HG02610 (cell line): ENCODE results near the gene SLC16A13.
"Not testable (repeated sequence)": the region's sequence is repeated elsewhere in the genome, so short reads cannot be mapped to it uniquely, and the experiment has no call there.

Experiments used
- ATAC-seq: cut with Tn5 transposase; IDR thresholded peaks from one replicate; pipeline ENCODE4 v1.9.1; 2021; ENCODE audit warnings: mild to moderate bottlenecking, moderate library complexity; ENCODE audit not compliant: unreplicated experiment

SLC16A13 gene

DNA sequence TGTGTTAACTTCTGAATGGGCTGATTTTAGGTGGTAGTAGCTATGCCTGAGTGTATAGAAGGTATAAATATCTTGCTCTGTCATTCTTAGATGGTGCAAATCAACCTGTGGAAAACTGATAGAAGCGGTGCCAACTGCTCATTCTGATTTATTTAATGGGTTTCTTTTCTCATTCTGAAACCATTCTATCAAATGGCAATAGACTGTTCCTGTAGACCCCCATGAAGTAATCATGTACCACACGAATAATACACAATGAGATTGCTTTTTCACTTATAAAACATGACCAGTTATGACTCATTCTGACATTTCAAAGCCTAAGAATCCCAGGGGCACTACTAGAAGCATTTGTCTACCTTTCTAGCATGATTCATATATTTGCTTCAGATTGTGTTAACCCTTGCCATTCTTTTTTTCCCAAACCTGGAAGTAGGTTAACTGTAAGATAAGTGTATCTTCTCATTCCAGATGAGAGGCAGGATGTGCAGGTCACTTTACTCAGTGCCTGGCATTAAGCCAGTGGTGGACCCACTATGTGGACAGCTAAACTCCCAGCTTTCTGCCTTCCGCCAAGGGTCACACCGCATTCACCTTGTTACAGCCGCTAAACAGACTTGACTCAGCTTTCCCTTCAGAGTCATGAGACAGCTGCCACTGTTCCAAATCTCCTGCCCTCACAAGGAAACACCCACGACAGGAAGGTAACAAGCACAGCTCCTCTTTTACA lies 24.5 kb downstream of the SLC16A13 start:
- no peak for ATAC-seq

DNA sequence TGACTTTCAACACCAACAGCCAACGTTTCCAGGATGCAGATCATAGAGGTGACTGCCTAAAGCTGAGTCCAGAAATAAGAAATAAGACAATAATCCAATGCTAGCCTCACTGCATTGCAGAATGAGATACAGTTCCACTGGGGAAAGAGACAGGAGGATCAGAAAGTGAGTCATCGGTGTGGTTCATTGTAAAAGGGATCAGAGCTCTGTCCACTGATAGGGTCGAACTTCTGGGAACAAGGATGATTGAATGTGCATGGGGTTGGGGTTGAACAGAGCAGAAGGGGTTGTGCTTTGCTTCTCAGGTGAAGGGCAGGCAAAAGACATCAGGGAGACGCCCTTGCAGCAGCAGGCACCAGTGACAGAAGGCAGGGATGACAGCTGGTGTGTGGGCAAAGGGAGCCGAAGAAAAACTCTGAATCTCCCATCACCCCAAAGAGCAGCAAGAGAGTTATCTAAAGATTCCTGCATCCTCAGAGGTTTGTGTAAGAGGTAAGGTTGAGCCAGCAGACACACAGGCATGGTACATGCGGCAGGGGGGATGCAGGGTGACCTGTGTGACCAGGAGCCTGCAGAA lies 27.8 kb downstream of the SLC16A13 start:
- no peak for ATAC-seq

DNA sequence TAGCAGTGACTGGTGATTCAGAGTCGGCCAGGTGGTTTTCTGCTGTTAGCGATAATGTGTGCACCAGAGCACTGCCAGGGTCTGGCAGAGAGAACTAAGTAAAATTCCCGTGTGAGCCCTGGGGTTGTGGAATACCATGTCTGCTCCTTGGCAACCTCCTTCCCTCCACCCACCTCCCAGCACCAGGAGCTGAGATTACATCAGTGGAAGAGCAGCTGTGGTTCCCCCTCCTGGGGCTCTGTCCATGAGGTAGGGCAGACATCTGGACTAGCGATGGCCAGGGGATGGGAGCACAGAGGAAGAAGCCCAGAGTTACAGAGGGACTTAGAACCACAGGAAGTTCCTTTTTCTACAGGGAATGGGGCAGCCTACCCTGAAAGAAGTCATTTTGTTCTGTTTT lies 28.4 kb downstream of the SLC16A13 start:
- ATAC-seq = no peak

DNA sequence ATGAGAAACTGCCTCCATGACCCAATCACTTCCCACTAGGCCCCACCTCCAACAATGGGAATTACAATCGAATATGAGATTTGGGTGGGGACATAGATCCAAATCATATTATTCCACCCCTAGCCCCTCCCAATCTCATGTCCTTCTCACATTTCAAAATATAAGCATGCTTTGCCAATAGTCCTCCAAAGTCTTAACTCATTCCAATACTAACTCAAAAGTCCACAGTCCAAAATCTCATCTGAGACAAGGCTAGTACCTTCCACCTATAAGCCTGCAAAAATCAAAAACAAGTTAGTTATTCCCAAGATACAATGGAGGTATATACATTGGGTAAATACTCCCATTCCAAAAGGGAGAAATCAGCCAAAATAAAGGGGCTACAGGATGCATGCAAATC lies 31.4 kb downstream of the SLC16A13 start:
- ATAC-seq = no peak

DNA sequence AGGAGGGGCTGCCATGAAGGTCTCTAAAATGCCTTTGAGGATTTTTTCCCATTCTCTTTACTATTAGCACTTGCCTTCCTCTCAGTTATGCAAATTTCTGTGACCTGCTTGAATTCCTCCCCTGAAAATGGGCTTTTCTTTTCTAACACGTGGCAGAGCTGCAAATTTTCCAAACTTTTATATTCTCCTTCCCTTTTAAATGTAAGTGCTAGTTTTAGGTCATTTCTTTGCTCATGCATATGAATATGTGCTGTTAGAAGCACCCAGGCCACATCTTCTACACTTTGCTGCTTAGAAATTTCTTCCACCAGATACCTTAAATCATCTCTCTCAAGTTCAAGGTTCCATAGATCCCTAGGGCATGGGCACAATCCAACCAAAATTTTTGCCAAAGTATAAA lies 32.5 kb downstream of the SLC16A13 start:
- ATAC-seq = no peak

DNA sequence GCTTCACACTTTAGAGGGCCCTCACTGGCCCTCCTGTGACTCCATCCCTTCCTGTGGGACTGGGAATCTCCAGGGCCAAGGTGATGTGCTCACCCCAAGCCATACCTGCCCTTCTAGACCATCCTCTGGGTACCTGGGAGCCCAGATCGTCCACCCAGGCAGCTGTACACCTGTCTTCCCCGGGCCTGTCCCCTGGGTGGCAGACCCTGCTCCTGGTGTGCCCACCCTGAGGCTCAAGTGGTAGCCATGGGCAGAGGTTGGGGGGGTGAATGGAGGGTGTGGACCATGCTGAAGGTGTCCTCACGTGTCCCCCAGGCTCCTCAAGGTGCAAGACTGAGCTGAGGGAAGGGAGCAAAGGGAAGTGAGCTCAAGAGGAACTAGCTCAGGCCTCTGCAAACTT lies 34.9 kb downstream of the SLC16A13 start:
- no peak for ATAC-seq

DNA sequence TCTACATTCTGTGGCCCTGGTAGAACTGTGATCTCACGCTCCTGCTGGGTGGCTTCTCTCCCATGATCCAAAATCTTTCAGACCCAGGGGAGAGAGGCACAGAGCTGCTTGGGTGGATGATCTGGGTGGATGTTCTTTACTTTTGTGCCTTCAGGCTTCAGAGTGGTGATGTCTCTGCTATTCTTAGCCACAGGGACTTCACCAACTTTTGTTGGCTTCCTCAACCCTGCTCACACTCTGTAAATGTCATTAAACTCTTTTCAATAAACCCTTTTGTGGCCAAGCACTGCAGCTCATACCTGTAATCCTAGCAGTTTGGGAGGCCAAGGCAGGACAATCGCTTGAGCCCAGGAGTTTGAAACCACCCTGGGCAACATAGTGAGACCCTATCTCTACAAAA lies 36.6 kb downstream of the SLC16A13 start:
- no peak for ATAC-seq

DNA sequence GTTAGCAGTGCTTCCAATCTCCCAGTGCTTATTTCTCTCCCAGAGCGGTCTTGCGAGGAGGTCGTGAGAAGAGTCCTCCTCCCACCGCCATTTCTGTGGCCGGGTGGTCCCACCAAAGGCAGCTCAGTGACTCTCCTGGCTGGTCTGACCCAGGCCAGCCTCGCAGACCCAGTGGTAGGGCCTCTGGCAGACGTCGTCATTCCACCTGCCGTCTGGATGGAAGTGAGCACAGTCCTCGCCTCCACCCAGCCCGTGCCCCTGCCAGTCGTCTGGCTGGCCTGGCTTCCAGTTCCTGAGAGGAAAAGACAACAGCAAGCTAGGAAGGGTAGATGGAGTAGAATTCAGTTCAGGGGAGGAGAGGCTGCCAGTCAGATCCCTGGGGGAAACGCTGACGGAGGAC lies 39.1 kb downstream of the SLC16A13 start:
- no peak for ATAC-seq

DNA sequence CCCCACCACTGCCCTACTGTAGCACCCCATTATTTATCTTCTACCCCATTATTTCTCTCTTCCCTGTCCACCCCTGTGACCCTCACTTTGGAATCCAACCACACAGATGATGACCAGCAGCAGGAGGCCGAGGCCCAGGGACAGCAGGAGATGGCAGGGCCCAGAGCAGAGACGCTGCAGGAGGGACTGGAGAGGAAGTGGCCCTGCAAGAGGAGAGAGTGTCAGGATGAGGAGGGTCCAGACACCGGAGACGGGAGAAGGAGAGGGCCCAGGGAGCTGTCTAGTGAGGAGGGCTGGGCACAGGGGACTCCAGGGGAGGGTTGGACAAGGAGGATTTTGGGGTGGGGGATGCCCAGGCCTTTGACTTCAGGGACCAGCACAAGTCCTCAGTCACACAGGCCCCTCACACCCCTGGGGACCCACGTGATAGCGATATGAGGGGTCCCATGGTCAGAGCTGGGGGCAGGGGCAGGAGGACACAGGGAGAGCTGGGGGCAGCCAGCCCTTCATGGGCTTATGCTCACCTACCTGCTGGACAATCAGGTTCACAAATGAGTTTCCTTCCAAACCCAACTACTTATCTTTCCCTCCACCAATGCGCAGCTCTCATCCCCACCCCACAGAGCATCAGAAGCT lies 42.2 kb downstream of the SLC16A13 start:
- ATAC-seq = no peak

DNA sequence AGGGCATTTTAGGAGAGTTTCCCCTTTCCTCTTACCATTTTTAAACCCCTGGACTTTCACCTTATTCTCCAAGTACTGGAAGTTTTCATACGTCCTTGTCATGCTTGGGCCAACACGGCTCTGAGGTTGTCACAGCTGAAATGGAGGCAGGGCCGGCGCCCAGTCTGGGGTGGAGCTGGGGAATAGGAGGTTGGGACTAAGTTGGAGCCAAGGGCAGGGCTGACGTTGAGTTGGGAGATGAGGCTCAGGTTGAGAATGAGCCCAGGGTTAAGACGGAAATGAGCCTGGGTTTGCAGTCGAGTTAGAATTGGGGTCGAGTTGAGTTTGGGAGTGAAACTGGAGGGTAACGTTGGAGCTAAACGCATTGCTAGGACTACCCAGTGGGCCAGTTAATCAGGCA lies 42.9 kb downstream of the SLC16A13 start:
- no peak for ATAC-seq

DNA sequence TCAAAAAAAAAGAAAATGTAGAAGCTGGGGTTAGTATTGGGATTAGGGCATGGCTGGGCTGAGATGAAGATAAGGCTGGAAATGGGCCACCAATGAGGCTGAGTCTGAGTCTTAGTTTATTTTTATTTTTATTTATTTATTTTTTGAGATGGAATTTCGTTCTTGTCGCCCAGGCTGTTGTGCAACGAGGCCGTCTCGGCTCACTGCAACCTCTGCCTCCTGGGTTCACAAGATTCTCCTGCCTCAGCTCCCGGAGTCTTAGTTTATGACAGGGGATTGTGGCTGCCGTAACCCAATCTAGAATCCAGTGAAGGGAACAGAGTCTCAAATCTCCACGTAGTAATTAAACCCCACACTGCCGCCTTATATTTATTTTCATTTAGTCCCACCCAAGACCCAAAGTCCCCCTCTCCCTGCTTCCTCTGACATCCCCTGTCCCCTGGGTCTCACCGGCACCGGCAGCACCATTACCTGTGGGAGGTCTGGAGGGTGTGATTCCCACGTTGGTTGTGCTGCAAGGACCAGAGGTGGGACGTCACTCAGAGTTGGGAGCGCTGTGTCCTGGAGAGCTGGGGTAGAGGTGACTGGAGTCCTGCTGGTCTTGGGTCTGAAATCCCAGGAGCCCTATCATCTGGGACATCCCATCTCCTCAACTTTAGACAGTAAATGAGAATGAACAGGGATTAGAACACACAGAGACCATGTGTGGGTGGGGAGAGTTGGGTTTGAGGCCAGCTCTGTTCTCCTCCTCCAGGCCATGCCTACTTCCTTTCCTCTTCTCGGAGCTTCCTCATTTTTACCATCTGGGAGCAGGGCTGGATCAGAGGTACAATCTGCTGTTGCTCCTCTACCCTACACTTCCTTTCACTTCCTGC lies 44.0 kb downstream of the SLC16A13 start, which contains the start of gene CLEC10A:
Gene CLEC10A (minus strand): TSS at position 671 of the 875 bp plus-strand sequence. CDS start 1,439 bp downstream, outside the sequence.
- ATAC-seq = no peak

DNA sequence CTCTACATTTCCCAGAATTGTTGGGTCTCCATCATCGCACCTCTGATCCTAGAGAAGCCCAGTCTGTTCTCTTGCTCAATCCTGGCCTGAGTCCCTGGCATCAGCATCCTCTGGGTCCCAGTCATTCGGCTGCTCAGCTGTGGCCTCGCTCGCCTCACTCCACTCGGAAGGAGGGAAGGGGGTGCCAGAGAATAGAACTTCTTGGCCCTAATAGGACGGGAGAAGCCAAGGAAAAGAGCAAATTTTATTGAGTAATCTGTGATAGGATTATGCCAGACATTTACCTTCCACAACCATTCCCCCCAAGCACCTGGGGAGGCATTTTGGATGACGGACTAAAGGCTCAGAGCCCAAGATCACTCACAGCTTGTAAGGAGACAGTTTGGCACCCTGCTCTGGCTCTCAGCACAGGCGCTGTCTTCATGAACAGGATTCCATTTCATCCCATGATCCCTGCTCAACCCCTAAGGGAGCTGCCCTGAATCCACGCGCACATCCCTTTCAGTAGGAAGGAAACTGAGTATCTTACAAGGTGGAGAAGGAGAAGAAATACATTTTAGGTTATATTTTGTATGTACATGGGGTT lies 44.7 kb downstream of the SLC16A13 start:
- no peak for ATAC-seq

DNA sequence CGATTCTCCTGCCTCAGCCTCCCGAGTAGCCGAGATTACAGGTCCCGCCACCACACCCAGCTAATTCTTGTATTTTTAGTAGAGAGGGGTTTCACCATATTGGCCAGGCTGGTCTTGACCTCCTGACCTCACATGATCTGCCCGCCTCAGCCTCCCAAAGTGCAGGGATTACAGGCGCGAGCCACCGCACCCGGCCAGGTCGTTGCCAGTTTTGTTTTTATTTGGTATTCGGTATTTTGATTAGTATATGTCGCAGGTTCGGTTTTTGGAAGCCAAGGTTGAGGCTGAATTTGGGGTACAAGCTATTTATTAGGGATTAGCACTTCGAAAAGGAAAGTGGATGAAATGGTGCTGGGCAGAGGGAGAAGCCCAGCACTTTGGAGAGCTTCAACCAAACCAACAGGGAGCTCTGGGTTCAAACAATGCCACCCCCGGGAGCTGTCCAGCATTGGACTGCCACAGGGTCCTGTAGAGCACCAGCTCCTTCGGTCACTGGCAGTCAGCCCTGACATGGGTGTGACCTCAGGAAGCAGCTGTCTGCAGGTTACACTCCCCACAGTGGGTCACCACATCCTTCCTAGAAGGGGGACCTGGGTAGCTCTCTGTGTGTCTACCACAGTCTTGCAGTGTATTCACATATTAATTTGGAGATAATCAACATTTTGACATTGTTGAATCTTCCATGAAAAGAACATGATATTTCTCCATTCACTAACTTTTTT lies 45.7 kb downstream of the SLC16A13 start:
- ATAC-seq = no peak

DNA sequence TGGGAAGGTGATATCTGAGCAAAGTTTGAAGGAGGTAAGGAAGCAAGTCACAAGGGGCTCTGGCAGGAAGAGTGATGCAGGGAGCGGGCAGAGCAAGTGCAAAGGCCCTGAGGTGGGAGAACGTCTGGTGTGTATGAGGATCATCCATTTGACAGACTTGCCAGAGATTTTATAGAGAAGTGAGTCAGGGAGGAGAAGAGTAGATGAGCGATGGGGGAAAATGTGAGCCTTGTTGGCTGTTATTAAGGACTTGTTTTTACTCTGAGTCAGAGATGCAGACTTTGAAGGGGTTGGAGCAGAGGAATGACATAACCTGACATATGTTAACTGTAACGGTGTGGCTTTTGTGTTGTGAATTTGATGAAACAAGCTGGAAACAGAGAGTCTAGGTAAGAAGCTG lies 47.8 kb downstream of the SLC16A13 start:
- ATAC-seq = no peak

DNA sequence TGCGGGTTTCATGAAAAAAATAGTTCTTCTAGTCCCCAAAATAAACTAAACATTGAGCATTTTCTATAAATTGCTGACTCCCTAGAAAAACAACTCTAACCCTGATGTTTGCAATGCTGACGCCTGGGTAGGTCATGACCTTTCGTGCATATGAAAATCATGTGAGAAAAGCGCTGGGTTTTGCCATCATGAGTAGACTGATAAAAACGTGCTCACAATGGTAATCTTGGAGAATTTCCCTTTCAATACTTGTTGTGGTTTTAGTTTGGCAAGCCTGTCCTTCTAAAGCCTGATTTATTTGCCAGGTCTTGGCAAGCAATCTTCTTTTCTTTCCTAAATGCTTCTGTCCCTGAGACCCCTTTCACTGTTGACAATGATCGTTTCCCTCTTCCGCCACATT lies 48.3 kb downstream of the SLC16A13 start:
- ATAC-seq = no peak

DNA sequence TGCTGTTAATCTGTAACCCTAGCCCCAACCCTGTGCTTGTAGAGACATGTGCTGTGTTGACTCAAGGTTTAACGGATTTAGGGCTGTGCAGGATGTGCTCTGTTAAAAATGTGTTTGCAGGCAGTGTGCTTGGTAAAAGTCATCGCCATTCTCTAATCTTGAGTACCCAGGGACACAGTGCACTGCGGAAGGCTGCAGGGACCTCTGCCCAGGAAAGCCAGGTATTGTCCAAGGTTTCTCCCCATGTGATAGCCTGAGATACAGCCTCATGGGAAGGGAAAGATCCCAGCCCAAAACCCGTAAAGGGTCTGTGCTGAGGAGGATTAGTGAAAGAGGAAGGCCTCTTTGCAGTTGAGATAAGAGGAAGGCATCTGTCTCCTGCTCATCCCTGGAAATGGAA lies 52.6 kb downstream of the SLC16A13 start:
- not testable (repeated sequence) for ATAC-seq

DNA sequence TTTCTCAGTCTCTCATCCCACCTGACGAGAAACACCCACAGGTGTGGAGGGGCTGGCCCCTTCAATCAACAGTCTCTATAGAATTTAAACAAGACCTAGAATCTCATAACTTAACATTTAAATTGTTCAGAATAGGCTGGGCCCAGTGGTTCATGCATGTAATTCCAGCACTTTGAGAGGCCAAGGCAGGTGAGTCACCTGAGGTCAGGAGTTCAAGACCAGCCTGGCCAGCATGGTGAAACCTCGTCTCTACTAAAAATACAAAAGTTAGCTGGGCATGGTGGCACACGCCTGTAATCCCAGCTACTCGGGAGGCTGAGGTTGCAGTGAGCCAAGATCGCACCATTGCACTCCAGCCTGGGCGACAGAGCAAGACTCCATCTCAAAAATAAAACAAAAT lies 53.8 kb downstream of the SLC16A13 start:
- not testable (repeated sequence) for ATAC-seq
